HL-60 (cell line): Measurements from ENCODE around the gene GPR32.

Experiments used
- REST ChIP-seq: IDR thresholded peaks from 2 replicates; pipeline ENCODE4 v1.6.1; 2012; ENCODE audit warnings: low read depth; ENCODE audit not compliant: insufficient replicate concordance
- TF ChIP-seq, protein P1 (sequence below): IDR thresholded peaks from one replicate; pipeline ENCODE4 v1.5.1; 2011; ENCODE audit warnings: low read length, control low read depth, inconsistent platforms; ENCODE audit not compliant: insufficient read depth

GRCh38 chr19:50801107-50801506 is 30.8 kb downstream of the GPR32 start:
- TF ChIP-seq, protein P1, sequence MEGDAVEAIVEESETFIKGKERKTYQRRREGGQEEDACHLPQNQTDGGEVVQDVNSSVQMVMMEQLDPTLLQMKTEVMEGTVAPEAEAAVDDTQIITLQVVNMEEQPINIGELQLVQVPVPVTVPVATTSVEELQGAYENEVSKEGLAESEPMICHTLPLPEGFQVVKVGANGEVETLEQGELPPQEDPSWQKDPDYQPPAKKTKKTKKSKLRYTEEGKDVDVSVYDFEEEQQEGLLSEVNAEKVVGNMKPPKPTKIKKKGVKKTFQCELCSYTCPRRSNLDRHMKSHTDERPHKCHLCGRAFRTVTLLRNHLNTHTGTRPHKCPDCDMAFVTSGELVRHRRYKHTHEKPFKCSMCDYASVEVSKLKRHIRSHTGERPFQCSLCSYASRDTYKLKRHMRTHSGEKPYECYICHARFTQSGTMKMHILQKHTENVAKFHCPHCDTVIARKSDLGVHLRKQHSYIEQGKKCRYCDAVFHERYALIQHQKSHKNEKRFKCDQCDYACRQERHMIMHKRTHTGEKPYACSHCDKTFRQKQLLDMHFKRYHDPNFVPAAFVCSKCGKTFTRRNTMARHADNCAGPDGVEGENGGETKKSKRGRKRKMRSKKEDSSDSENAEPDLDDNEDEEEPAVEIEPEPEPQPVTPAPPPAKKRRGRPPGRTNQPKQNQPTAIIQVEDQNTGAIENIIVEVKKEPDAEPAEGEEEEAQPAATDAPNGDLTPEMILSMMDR = no peak
- no peak for TF ChIP-seq REST
